Activated CD4-positive, CD25-positive, alpha-beta regulatory T cell (primary cell): ENCODE results near the gene PLA2G4E.

Experiments
- DNase-seq, 4 experiments: peaks; one replicate each; lab custom pipeline; 2025; lab: John Stamatoyannopoulos, UW

The PLA2G4E gene

DNA sequence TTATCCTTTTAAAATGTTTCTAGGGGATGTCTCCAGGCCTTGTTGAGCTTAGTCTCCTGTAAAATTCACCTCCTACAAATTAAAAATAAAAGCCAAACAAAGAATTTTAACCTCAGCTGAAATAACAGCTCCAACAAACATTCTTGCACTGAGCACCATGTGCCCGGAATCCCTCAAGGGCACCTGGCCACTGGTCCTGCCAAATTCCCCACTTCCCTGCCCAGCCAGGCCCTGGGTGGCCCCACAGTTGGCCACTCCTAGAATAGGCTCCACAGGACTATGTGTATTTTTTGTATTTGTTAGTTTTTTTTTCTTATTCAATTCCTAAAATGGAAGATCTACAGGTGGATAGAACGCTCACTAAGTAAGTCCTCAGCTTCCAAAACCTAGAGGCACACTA lies 33.1 kb upstream of the PLA2G4E start:
- no peak for DNase-seq

DNA sequence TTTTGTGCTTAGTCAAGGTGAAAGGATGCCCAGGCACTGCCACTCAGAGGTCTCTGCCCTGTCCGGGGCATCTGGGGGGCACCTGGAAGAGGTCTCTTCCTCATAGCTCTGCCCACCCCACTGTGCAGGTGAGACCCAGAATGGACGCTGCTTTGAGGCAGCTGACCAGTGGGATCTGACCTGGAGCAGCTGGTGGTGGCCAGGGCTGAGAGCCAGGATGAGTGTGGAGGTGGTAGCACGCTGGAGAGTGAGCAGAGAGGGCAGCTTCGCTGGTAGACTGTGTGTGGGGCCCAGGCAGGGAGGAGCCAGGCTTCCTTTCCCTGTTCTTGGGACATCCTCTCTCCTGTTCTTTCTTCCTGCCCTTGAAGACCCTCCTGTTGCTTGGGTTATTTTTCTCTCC lies 32.2 kb upstream of the PLA2G4E start:
- DNase-seq, result no peak

DNA sequence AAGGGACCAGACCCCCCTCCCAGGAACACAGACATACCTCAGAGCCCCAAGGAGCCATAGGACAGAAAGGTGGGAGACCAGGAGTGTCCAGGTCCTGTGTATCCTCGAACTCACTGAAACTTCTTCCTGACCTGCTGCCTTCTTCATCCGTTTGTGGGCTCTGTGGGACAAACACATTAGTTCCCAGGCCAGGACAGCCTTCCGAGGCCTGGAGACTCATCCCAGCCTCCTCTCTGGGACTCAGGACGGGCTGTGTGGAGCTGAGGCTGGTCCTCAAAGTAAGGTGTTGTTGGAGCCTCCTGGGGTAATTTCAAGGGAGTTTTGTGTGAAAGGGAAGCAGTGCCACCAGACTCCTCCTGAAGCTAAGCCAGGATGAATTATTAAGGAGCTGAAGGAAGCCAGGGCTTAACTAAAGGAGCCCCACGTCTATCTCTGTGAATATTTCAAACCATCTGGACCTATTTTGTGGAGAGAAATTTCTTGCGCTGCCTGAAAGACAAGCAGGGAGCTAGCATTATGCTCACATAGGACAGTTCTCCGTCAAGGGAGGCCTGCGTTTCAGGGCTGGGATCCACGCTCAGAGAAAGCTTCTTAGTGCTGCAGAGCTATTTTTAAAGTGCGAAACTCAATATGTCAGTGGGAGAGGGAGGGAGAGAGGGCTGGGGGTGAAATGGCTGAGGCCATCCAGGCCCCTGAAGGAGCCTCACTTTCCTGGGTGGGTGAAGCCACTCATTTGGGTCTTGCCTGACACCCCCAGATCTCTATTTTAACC lies 29.8 kb upstream of the PLA2G4E start:
- no peak for DNase-seq

DNA sequence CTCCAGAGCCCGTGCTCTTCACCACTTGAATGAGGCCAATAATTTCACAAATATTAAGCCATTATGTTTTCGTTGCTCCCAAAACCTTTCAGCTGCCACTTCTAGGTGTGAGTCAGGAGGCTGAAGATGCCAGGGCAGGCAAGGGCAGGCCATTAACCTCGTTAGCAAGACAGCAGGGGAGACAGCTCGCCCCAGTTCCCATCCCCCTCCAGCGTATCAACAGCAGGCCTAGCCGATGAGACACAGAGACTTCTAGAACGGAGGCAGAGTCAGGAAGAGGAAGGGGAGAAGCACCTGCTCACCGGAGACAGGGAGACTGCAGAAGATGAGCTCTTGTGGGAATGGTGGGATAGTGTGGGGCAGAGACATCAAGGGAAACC lies 28.0 kb upstream of the PLA2G4E start:
- no peak for DNase-seq

DNA sequence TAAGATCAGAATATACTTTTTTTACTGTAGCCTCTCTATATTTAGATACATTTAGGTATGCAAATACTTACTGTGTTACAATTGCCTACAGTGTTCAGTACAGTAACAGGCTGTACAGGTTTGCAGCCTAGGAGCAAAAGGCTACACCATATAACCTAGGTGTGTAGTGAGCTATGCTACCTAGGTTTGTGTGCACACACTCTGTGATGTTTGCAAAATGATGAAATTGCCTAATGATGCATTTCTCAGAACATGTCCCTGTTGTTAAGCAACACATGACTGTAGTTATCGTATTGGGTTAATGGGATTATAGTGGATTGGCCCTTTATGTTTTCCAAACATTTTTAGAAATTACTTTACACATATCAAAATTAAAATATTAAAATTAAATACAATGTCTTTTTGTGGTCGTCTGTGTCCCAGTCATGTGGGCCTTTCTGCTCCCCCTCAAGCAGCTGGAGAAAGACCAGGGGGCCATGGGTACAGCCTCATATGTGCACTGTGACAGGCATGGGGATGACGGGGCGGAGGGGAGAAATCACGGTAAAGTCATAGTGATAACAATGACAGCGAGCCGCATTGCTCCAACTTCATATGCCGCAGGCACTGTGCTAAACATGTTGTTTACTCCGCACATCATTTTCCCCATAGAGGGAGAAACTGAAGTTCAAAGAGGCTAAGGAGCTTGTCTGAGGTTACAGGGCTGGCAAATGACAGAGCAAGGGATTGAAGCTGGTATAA lies 27.4 kb upstream of the PLA2G4E start:
- DNase-seq, result no peak

DNA sequence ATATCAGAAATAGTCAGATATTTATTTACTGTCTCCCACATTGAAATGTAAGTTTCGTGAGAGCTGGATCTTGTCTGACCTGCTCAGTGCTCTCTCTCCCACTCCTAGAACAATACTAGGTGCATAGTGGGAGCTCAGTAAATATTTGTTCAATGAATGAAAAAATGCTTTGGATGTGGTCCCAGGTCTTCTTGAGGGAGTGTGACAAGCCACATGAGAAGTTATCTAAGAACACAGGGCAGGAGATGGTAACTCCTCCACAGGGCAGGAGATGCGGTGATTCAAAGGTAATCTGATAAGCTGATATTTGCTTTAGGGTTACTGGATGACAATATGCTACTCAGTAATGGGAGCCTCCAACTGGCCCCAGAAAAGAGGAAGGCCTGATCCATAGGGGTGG lies 25.8 kb upstream of the PLA2G4E start:
- DNase-seq, result no peak

- DNase-seq, result no peak
Measured at GRCh38 chr15:42045211-42045615, 24.4 kb upstream of the PLA2G4E start.

DNA sequence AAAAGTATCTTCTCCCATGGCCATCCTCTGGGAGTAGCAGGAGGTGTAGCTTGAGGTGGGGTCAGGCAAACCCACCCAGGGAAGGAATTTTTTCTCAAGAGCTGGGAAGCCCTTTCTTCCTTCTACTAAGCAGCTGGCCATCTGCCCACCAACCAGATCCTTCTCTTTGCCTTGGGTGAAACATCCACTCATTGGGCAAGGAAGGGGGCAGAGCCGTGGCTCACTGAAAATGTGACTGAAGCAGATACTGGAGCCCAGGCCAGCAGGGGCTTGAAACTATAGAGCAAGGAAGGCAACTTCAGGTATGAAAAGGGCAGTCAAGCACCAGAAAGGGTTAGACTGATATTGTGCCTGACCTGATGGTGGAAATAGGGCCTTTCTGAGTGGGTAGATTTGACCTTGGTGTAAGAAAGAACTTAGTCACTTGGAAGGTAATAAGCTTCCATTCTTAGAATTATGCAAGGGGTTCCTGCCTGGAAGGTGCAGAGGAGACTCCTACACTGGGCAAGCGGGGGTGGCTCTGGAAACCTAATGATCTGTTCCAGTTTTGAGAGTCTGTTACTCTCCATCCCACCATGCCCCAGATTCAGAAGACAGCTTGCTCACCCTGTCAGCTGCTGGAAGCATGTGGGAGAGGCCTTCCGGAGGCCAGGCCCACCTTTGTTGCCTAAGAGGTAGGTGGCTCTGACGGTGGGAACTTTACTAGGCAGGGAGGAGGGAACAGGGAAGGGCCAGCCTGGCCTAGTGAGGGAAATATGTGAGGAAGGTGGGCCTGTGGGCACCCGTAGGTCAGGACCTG lies 22.0 kb upstream of the PLA2G4E start:
- DNase-seq, result no peak

- DNase-seq, result no peak
Measured at GRCh38 chr15:42038401-42038800, 17.6 kb upstream of the PLA2G4E start.

DNA sequence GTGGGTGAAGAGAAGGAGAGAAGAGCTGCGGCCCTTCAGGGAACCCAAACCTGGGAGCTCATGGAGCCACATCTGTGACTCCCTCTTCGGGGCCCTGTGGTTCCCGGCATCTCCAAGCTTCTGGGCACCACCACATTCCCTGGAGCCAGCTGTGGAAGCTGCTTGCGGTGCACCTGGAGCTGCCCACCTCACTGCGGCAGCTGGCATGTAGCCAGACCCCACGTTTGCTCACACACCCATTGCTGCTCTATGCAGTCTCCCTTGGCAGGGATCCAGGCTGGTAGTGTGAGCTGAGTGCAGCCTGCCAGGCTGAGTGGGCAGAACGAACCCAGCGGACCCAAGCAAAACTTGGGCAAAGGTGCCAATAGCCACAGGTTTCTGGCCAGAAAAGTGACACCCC lies 16.8 kb upstream of the PLA2G4E start:
- DNase-seq, result no peak

DNA sequence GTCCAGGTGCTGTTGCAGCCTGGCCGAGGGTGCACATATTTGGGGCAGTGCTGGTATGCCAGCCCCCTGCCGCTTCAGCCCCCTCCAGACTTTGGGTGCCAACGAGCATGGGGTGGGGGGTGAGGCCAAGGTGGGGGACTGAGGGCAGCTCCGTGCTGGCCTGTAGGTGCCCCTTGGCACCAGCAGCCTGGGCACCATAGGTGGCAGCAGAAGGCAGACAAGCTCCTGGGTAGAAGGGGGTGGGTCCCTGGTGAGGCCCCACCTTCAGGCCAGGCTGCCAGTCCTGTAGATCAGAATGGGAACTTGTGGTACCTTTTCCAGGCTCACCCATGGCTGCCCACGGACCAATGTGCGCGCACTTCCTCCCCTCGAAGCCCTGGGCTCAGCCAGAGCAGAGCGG lies 16.1 kb upstream of the PLA2G4E start:
- no peak for DNase-seq

GRCh38 chr15:42036112-42036905 lies 15.5 kb upstream of the PLA2G4E start:
- no peak for DNase-seq

DNA sequence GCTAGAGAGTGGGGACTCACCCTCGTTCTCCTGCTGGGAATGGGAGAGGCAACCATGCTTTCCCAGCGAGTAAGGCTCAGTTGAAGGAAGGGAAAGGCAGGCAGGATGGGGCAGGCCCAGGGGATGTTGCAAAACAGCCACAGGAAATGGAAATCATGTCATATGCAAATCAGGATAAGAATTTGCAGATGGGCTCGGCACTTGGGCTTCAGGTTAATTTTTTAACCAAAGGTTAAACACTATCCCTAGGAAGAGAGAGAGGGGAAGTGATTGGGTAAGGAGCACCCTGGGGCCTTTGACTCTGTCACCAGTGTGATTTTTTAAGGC lies 14.6 kb upstream of the PLA2G4E start:
- DNase-seq, result no peak

GRCh38 chr15:42034628-42035434 lies 14.0 kb upstream of the PLA2G4E start:
- no peak for DNase-seq

DNA sequence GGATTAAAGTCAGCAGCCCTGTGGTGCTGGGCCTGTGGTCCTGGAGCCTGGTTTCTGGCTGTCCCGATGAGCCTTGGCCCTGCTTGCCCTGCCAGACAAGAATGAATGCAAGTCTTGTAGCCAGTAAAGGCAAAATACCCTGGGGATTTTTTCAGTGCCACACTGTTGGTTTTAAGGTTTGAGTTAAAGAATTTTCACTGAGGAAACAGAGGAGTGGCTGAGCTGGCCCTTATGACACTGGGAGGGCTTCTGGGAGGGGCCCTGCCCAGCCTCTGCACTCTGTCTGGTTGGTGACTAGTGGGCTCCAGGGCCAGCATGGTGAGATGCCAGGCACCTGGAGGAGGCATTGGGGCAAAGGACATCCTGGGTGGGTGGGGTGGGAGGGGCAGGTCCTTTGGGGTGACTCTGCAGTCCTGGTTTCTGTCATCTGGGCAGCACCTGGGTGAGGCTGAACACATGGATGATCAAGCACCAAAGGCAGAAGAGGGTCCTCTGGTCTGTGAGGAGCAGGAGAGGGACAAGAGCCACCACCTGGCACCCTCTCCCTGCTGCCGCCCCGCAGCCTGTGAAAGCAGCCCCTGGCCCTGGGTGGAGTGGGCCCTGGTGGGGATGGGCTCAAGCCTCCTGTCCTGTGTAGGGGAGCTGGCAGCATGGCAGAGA lies 12.5 kb upstream of the PLA2G4E start:
- no peak for DNase-seq

- no peak for DNase-seq
Measured at GRCh38 chr15:42032376-42033213, 11.8 kb upstream of the PLA2G4E start.

DNA sequence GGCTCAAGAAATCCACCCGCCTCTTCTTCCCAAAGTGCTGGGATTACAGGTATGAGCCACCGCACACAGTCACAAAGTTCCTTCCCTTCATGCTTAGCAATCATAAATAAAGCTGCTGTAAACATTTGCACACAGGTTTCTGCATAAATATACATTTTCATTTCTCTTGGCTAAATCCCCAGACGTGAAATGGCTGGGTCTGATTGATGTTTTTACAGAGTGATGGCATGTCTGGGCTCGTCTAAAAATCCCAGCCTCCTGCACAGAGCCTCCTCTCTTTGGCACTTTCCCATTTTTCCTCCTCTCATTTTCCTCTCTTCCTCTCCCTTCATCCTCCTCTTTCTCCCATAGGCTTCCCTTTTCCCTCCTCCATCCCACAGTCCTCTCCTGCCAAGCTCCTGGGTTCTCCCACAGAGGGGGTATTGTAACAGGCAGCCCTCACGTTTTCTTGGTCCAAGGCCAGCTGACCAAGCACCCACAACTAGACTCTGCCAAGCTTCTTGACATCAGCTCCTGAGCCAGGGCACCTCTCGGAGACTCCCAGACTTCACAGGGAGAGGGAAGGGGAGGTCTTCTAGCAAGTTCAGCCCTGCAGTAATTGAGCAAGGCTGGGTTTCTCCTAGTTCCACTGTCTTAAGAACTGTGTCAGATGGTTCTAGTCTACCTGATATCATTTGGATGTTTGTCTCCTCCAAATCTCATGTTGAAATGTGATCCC lies 10.5 kb upstream of the PLA2G4E start:
- DNase-seq, result no peak

GRCh38 chr15:42027521-42027920 lies 6.7 kb upstream of the PLA2G4E start:
- no peak for DNase-seq

DNA sequence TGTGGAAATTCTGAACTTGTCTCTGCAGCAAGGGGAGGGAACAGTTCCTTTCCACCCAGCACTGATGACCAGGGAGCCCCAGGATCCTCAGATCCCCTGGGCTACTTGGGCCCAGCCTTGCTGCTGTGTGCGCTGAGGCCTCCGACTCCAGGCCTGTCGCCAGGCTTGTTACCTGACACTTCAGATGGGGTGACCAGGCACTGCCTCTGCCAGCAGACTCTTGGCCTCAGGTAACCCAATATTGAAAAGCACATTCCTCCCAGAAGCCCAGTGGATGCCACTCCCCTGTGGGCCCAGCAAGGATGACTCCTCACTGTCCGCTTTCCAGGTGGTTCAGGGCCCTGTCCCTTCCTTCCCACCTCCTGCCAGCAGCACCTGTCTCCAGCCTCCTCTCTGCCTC lies 3.5 kb upstream of the PLA2G4E start:
- no peak for DNase-seq
